Stimulated activated CD8-positive, alpha-beta memory T cell treated with anti-CD3 and anti-CD28 coated beads, Interleukin-7, amount 100 ng/mL, for 48 hours (primary cell): ENCODE measurements around the gene TEPSIN.
A peak's percentile ranks its signal among the peaks of the same experiment; 100 is the strongest.

ENCODE experiments used
- DNase-seq, 2 donors: peaks; one replicate each; pipeline ENCODE4 v3.0.0-alpha.2; 2020; ENCODE audit warnings: low read depth in 1 of 2; ENCODE audit errors: extremely low read depth in 1 of 2

TEPSIN gene

DNA sequence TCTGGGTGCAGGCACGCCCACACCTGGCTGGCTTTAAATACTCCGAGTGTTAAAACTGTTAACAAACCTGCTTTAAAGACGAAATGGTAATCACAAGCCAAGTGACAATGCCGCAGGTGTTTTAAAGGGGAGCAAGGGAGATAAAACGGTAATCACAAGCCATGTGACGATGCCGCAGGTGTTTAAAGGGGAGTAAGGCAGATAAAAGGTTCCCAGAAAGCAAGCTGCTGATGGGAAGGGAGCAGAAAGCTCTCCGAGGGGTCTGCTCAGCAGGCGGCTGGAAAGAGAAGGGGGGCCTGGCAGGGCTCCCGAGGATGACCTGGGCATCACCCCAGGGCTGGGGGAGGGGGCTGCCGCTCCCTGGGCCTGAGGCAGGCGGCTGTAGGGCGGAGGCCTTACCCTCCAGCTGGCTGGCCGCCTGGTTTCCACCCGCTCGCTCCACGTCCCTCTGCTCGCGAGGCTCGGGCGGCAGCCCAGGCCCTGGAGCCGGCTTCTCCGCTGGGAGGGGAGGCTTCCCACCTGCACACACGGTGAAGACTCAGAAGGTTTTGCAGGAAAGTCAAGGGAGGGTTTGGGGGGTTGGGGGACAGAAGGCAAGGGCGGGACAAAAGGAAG is 12.3 kb upstream of the TEPSIN start:
- DNase-seq = no peak

DNA sequence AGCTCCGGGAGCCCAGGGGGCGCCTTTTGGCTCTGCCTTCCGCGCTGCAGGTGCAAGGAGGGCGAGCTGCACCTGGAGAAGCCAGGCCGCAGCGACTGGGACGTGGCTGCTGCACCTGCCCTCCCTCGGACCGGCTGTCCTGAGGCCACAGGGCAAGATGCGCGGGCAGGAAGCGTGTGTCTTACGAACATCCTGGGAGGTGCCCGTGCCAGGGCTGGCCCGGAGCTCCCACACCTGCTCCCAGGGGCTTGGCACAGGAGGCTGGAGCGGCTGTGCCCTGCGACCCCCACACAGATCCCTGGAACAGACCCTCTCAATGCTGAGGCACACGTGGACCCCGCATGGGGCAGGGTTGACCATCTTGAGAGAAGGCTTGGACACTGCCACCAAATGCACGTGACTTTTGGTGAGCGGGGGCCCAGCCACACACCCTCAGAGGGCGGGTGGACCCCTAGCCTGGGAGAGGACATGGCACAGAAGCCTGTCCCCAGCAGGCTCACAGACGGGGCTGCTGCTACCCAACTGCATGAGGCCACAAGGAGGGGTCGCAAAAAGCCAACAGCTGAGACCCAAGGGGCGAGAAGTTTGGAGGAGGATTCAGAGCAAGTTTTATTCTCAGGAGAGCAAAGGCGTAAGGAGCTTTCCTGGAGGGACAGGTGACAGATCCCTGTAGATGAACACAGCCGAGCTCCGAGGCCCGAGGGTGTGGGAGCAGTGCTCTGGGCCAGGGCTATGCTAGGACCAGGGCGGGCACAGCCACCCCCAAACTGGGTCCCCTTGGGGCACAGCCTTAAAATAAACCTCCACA is 11.6 kb upstream of the TEPSIN start:
- no peak for DNase-seq

DNA sequence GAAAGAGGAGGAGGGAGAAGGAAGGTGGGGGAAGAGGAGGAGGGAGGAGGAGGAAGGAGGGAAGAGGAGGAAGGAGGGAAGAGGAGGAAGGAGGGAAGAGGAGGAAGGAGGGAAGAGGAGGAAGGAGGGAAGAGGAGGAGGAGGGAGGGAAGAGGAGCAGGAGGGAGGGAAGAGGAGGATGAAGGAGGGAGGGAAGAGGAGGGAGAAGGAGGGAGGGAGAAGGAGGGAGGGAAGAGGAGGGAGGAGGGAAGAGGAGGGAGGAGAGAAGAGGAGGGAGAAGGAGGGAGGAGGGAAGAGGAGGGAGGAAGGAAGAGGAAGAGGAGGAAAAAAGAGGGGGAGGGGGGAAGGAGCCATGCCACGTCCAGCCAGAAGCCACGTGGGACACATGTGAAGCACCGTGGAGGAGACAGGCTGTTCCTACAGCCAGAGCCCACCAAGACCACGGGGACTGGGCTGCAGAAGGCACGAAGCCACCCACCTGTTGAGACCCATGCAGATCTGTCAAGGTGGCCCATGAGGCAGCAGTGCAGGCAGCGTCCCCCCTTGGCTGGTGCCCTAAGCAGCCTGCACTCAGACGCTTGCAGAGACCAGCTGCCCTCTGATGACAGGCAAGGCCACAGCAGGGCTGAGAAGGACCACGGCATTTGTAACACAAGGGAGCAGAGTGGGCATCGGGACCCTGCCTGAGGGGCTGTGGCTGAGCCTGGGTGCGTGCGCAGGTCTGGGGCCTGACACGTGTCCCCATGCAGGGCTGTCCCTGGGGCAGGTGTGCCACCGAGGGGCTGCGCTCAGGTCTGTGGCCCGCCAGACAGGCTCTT is 10.6 kb upstream of the TEPSIN start:
- DNase-seq = no peak

DNA sequence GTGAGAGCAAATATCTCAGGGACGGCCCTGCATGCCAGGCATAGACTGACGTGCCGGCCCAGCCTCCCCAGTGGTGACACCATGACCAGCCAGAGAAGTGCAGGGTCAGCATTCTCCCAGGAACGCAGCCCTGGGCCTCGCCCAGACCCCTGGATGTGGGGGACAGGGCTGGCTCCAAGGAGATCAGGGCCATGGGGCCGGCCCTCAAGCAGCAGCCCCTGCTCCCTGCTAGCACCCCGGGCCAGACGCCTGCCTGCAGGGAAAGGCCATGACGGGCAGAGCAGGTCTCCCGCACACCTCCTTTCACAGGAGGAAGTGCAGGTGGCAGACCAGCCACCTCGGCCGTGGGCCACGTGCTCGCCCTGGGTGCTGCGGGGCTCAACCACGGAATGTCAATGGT is 9.8 kb upstream of the TEPSIN start:
- no peak for DNase-seq

DNA sequence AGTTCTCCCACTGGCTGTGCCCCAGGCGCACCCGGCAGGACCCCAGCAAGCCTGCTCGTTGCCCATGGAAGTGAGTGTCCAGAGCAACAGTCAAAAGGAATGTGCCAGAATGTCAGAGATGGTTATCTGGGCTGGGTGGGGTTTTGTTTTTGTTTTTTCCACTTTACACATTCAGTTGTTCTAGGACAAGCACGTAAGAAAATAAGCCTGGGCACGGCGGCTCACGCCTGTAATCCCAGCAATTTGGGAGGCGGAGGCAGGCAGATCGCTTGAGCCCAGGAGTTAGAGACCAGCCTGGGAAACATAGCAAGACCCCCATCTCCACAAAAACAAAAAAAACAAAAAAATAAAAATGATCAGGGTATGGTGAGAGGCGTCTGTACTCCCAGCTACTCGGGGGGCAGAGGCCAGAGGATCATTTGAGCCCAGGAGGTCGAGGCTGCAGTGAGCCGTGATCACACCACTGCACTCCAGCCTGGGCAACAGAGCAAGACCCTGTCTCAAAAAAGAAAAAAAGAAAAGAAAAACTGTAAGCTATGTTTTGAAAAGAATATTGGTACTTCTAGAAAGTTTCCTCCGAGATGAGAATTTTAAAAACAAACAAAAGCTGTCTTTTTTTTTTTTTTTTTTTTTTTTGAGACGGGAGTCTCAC is 8.6 kb upstream of the TEPSIN start:
- DNase-seq = no peak

DNA sequence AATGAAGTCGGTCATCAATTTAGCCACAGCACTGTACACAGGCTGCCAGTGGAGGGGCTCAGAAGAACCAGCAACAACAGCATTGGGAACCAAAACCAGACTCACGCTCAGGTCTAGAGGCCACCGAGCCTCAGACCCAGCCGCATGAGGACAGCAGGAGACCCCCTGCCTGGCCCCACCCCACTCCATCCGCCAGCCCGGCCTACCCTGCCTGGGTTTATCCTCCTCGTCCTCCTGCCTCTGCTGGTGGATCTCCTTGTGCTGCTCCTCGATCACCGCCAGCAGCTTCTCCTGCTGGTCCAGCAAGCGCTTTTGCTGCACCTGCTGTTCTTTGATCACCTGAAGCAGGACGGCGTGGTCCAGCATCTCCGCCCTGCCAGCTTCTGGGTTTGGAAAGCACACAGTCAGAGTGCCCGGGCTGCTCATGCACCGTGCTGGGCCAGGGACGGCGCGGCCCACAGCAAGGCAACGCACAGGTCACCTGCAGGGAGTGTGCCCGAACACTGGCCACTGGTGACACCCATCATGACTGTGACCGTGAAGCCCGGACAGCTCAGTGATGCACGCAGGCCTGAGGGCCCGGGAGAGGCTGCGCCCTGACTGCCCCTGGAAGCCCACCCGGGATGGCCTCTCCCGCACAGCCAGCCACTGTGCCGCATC is 8.0 kb upstream of the TEPSIN start:
- DNase-seq = no peak

DNA sequence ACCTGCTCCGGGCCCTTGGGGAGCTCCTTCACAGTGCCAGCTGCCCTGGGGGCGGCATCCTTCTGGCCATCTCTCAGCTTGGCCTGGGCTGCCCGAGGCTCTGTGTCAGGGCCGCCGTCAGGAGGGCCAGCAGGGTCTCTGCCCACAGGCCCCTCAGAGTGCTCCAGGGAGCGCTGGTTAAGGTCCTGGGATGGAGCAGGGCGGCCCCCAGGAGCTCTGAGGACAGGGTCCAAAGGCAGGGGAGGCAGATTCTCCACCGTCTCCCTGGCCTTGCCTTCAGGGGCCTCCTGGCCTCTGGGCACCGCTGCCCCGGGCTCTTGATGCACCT is 7.5 kb upstream of the TEPSIN start:
- DNase-seq = no peak

DNA sequence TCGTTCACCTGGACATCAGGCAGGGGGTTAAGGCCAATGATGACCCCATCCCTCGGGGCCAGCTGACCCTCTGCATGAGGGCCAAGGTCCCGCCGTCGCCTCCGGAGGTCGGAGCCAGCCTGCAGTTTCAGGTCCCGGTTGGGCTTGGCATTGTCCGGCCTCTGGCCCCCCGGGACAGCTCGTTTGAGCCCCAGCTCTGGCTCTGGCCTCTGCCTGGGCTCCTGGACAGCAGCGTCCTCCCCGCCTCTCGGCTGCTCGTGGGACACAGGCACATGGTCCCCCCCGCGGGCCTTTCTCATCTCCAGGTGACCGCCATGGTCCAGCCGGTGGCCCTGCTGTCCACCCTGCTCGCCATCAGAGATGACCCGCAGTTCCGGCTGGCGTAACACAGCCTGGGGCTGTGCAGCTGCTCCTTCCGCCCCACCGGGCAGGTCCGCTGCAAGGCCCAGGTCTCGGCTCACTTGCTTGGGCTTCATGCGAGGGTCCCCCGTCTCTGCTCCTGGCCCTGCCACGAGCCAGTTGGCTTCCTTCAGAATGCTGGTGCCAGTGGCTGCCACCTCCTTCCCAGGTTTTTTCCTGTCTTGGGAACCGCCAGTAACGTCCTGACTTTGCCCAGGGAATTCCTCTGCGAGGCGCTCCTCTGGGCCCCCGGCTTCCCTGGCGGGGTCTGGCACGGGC is 6.9 kb upstream of the TEPSIN start:
- DNase-seq = no peak

DNA sequence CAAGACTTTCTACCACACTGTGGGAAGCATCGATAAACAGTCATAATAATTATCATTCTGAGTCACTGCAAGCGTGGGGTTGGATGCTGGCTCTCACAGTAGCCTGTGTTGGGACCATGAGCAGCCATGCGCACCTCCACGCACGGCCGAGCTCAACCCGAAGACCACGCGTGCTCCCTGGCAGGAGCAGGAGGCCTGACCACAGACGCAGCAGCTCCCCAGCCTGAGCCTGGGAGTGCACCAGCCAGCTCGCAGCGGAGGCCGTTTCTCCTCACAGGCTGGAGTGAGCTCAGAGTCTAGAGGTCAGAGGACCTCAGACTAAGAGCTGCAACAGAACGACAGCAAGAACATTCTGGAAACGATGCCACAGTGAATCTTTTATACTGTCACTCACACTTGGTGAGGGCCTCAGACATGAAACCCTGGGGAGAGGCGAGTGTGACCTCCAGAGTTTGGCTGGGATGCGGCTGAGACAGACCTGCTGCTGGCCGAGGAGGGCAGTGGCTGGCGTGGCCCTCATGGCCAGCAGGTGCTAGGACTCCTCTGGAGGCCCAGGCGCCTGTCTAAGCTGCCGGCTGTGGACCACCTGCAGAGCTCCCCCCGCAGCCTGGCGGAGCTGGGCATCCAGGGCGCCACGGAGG is 6.3 kb upstream of the TEPSIN start:
- no peak for DNase-seq

DNA sequence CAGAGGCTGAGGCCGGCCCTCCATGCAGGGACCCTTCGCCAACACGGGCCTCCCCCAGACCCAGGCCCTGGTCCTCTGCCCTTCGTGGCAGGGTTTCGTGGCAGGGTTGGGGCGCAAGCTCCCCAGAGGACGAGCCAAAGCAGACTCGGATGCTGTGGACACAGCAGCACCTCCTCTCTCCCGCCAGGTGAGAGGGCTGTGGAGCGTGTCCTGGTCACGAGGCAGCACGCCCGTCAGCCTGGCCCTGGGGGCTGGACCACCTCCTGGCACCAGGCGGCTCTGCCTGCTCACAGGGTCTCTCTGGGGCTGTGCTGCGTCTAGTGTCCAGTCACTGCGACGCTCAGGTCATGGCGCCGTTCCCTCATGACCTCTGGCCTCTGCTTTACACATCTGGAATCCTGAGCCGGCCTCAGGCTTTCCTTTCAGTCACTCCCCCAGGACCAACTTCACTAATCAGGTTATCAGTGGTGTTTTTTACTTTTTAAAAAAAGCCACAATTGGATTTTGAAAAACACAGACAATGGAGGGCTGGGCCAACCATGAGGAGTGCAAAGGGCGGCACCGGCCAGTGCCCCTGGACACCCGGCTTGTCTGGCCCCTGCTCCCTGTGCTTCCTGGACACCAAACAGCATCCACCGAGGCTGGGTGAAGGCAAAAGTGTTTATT is 5.6 kb upstream of the TEPSIN start:
- DNase-seq = no peak

DNA sequence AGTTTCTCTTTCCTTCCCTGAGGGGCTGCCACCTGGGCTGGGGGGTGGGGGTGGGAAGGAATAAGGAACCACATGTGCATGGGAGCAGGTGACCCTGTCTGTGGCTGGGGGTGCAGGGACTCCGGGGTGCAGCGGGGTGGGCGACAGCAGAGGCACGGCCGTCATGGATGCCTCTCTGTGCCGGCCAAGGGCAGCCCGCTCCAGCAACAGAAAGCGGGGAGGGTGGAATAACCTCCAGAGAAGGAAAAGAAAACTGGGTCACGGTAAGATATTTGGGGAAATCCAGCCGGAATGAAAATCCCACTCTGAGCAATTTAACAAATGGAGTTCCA is 4.4 kb upstream of the TEPSIN start:
- DNase-seq = no peak

DNA sequence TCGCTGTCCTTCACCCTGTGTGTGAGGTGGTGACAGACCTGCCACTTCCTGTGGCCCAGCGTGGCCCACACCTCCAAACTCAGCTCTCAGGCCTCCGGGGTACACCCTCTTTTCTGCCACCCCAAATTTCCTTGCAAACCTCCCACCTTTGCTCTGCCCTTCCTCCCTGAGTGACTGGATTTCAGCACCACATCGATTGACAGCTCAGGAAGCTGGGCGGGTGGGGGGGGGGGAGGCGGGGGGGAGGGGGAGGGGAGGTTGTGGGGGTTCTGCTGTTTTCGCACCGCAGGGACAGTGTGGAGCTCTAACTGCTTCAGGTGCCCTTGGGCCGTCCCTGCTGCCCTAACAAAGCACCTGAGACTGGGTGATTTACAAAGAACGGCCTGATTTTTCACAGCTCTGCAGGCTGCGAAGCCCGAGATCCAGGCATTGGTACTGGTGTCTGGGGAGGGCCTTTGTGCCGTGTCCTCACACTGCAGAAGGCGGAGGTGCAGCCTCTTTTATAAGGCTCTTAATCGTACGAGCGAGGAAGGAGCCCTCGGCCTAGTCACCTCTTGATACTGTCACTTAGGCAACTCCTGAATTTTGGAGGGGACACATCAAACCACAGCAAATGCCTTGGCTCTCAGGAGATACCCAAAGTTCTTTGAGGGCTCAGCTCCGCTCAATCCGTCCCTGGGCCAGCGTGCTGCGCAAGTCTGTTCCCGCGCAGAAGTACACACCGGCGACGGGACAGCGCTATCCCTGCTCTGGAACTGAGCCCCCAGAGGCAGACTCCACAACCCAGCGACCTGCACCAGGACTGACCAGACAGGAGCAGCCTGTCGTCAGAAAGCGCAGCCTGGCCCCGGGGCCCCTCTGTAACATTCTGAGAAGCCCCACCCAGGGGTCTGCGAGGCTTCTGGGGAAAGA is 3.8 kb upstream of the TEPSIN start:
- DNase-seq = no peak

DNA sequence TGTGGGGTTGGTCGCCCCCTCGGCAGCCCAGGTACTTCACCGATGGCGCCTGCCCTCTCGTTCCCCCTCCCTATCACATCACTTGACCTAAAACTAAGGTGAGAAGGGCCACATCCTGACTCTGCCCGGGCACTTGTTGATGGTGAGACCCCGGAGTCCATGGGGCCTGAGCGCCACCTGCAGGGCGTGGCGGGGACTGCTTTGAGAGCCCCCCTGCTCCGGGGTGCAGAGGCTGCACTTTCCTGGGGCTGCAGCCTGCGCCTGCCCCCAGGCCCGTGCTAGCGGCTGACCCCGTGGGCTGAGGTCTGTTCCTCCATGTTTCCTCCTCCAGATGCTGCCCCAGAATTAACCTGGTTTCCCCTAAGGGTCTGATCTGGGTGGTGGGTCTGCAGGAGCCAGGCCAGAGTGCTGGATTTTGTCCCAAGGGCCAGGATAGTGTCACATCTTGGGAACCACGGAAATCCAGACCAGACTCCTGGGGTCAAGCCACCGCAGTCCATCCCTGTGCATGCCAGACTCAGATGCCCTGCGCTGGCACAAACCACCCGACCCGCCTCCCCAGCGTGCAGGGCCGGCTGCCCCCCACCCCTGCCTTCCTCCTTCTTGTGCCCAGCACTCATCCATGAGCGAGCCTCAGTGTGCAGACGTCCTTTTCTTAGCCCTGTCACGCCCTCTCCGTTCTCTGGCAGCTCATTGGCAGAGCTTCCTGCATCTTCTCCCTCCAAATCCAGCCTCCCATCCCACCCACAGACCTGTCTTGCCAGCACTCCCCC is 3.0 kb upstream of the TEPSIN start:
- DNase-seq = peak; percentile 33 to 53

DNA sequence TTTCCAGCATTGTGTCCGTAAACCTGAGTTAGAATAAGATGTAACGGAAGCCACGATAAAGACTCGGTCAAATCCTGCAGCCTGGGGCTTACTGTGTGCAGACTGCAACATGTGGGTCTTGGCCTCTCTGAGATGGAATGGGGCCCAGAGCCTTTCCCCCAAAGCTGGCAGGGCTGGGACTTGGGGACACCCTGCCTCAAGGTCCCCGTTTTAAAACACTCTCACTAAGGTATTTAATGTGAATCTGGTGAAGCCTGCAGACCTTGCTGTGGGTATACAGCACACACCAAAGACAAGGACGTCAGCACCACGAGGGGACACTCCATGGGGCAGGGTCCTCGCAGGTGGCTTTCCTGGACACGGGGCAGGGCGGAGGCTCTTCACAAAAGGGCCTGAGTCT is 2.3 kb upstream of the TEPSIN start:
- DNase-seq = no peak

DNA sequence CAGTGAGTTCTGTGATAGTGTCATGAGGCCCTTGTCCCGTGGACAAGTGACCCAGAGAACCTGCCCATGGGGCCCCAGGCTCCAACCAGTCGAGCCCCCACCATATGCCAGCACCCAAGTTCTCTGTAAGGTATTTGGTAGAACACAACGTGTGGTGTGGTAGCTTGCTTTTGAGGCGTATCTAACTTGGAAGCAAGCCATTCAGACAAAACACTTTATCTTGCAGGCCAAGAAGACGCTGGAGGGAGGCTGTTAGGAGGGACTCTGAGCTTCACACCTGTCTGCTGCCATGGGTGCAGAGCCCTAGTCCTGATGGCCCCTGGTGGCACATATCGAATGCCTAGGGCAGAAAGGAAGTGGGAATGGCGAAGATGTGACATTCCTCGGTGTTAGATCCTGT is 1.9 kb upstream of the TEPSIN start:
- no peak for DNase-seq

DNA sequence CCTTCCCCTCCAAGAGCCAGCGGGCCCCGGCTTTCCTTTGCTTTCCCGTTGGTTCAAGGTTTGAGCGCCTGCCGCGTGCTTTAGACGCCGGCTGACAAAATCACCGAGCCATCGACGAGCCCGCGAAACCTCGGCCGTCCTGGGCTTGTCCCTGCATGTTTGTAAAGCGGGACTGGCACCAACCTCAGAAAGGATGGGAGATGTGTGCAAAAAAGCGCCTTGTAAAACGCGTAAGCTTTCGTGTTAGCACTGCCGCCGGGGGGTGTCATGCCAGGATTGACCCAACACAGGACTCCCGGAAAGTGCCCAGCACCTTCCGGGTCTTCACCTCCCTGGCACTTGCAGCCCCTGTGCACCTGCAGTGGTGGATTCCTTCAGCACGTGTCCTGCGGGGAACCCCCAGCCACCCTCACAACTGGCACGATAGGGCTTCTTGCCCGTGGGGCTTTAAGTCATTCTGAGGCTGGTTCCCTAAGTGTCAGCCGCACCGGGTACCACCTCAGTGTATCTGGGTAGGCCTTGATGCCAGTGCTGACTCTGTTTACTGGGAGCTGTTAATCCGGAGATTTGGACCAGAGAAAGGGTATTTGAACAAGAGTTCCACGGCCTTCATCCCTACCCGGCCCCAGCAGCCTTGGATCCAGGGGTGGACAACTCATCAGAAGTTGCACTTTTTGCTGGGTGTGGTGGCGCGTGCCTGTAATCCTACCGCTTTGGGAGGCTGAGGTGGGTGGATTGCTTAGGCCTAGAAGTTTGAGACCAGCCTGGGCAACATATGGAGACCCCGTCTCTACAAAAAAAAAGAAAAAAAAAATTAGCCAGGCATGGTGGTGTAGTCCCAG is 1.1 kb upstream of the TEPSIN start:
- peak in 1 of 2 donors; percentile 41 for DNase-seq

DNA sequence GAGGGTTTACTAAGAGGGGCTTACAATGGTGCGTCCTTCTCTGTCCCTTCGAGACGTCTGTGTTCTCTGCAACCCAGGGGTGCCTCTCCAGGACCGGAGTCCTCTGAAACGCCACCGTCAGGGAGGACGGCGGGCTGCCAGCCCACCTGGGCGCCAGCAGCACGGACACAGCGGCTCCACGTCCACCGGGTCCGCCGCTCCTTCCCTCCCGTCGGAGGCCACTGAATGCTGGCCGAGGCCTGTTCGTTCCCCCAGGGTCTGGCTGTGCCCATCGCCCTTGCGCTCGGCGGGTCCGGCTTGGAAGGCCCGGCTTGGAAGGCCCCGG is 403 bp downstream of the TEPSIN start:
- no peak for DNase-seq
